ENCODE measurements around the gene OR5C1.
"Not testable (repeated sequence)": the region's sequence is repeated elsewhere in the genome, so short reads cannot be mapped to it uniquely, and the experiment has no call there.

Gene OR5C1

GRCh38 chr9:122812736-122813135 lies 24.0 kb downstream of the OR5C1 start:
- DNase-seq (ENCODE audit: low read depth) = no peak

GRCh38 chr9:122814545-122814944 lies 25.8 kb downstream of the OR5C1 start:
- DNase-seq (ENCODE audit: low read depth) = no peak

GRCh38 chr9:122815544-122815943 lies 26.8 kb downstream of the OR5C1 start:
- DNase-seq (ENCODE audit: low read depth) = no peak

GRCh38 chr9:122816163-122816867 lies 27.6 kb downstream of the OR5C1 start:
- DNase-seq (ENCODE audit: low read depth) = peak; percentile 33

- no peak for DNase-seq (ENCODE audit: low read depth)
Measured at GRCh38 chr9:122819326-122819725, 30.6 kb downstream of the OR5C1 start.

- no peak for DNase-seq (ENCODE audit: low read depth)
Measured at GRCh38 chr9:122819791-122820489, 31.2 kb downstream of the OR5C1 start.

- DNase-seq (ENCODE audit: low read depth) = no peak
Measured at GRCh38 chr9:122820490-122820845, 31.7 kb downstream of the OR5C1 start.

- DNase-seq (ENCODE audit: low read depth) = no peak
Measured at GRCh38 chr9:122821278-122821943, 32.7 kb downstream of the OR5C1 start.

- DNase-seq (ENCODE audit: low read depth) = no peak
Measured at GRCh38 chr9:122822056-122822455, 33.3 kb downstream of the OR5C1 start.

GRCh38 chr9:122822938-122823337 lies 34.2 kb downstream of the OR5C1 start:
- DNase-seq (ENCODE audit: low read depth) = no peak

- no peak for DNase-seq (ENCODE audit: low read depth)
Measured at GRCh38 chr9:122827761-122828093, 39.0 kb downstream of the OR5C1 start.

- not testable (repeated sequence) for DNase-seq (ENCODE audit: low read depth)
Measured at GRCh38 chr9:122828965-122829284, 40.2 kb downstream of the OR5C1 start.

- no peak for DNase-seq (ENCODE audit: low read depth)
Measured at GRCh38 chr9:122832194-122832593, 43.5 kb downstream of the OR5C1 start.

- no peak for DNase-seq (ENCODE audit: low read depth)
Measured at GRCh38 chr9:122835313-122835731, 46.6 kb downstream of the OR5C1 start.

- no peak for DNase-seq (ENCODE audit: low read depth)
Measured at GRCh38 chr9:122837266-122837850, 48.6 kb downstream of the OR5C1 start.

GRCh38 chr9:122838441-122838840 lies 49.7 kb downstream of the OR5C1 start:
- DNase-seq (ENCODE audit: low read depth) = not testable (repeated sequence)

Data from activated T-helper 1 cell treated with Interleukin-2 at 50 U/mL for 16 hours (primary cell).